Heart right ventricle (tissue), 16 donors: ENCODE measurements around the gene PDXK. TPM values are rescaled to one million over a fixed set of nuclear protein-coding genes. Genes with fewer than 3 reads are reported as not detected.

Experiments used
- ATAC-seq, 8 donors: fragments of 200-7000 bp; cut with Tn5 transposase; one replicate each; pipeline ENCODE4 v1.9.1; 2020; ENCODE audit warnings: mild to moderate bottlenecking in 8 of 8, moderate library complexity in 8 of 8, moderate number of reproducible peaks in 1 of 8
- DNase-seq, 2 donors: peaks; one replicate each; pipeline ENCODE4 v3.0.0-alpha.2; 2020
- H3K27ac ChIP-seq, 10 donors: fragments of 200-600 bp; sonication (generic) in 2 of 10; one replicate each; pipeline versions ENCODE4 v1.5.0 to v1.8.0; 2020 to 2022; ENCODE audit warnings: mild to moderate bottlenecking in 3 of 10
- H3K27me3 ChIP-seq, 7 donors: fragments of 200-600 bp; one replicate each; pipeline ENCODE4 v1.8.0; 2021 to 2022; ENCODE audit warnings: mild to moderate bottlenecking in 2 of 7
- H3K36me3 ChIP-seq, 9 donors: fragments of 200-600 bp; sonication (generic) in 1 of 9; one replicate each; pipeline versions ENCODE4 v1.5.0 to v1.8.0; 2020 to 2022; ENCODE audit warnings: mild to moderate bottlenecking in 2 of 9
- H3K4me1 ChIP-seq, 9 donors: fragments of 200-600 bp; sonication (generic) in 1 of 9; one replicate each; pipeline versions ENCODE4 v1.5.0 to v1.8.0; 2020 to 2022; ENCODE audit warnings: mild to moderate bottlenecking in 4 of 9
- H3K4me3 ChIP-seq, 10 donors: fragments of 200-600 bp; sonication (generic) in 2 of 10; one replicate each; pipeline versions ENCODE4 v1.5.0 to v1.8.0; 2020 to 2022; ENCODE audit warnings: mild to moderate bottlenecking in 7 of 10, moderate library complexity in 2 of 10
- H3K9me3 ChIP-seq, 11 donors: fragments of 200-600 bp in 10 of 11; sonication (generic) in 2 of 11; one replicate each; pipeline versions ENCODE4 v1.5.0 to v1.8.0; 2013 to 2022; ENCODE audit warnings: mild to moderate bottlenecking in 2 of 11, control low read depth in 1 of 11, moderate library complexity in 1 of 11
- WGBS, 2 donors: extraction: QIAGEN DNeasy Blood & Tissue Kit; methylation state at CpG; one replicate each; pipeline ENCODE4 v1.1.7; 2013; ENCODE audit warnings: inconsistent platforms in 1 of 2; 5-methylcytosine and 5-hydroxymethylcytosine counted together
- intact Hi-C, 10 donors: fragments of 100-400 bp; cut with DNase I; formaldehyde crosslinking; loops; one replicate each; pipeline versions ENCODE4 v1.11.1 to v1.14.2; 2022
- polyA plus RNA-seq, 2 donors: library from polyadenylated mRNA; stranded (reverse); fragments of 200-250 nt; gene quantifications; one replicate each; pipeline ENCODE4 v1.2.3, GENCODE V29; 2013
- total RNA-seq, 10 donors: library from RNA; stranded (reverse); fragmentation: NEBNext Ultra II Directional in 3 of 10; extraction: Animal tissue kit (Norgen Biotek cat#: 25700) in 3 of 10; gene quantifications; one replicate each; pipeline versions ENCODE4 v1.2.1 to v1.2.4, GENCODE V29; 2021 to 2023
- TF ChIP-seq, protein P1 (sequence below), 9 donors: fragments of 200-600 bp; sonication (generic) in 2 of 9; IDR thresholded peaks; one replicate each; pipeline versions ENCODE4 v1.5.0 to v1.8.0; 2021 to 2022; ENCODE audit warnings: antibody characterized with exemption in 9 of 9, mild to moderate bottlenecking in 5 of 9, moderate library complexity in 1 of 9
- donor health status: Arrhythmogenic right ventricular cardiomyopathy.
- donor health status: ischemic (EF 13 %, LVEDD 7.1; RV severe dilation, severe dysfunction).
- donor health status: healthy with polysubstance abuse.
- donor health status: DM: no; HTN: yes; CAD: no.
- donor health status: DM: no; HTN: no; CAD: no.
- donor health status: ischemic (EF 25% LVEDD 6.9; RV normal size, moderate dysfunction).
- donor health status: ischemic (EF 25% LVEDD 5.7; RV mildly dilated, moderate dysfunction).
- donor health status: healthy.
- donor health status: DM: yes; HTN: yes; CAD: no.
- donor health status: Ischemic cardiomyopathy.
- donor health status: ischemic (EF 35%, LVEDD 5.7; RV mildly dilated, moderate dysfunction).
- donor health status: nonischemic (EF 11% LVEDD 7.7; RV severe dilation, severe dysfunction).
- donor health status: DM: yes; HTN: yes; CAD: no.
- donor health status: PGD.
- donor health status: ischemic (EF 29% LVEDD 5.4; RV normal size, mild dysfunction).
- donor health status: nonischemic (EF 23%, LVEDD 6.1; RV moderate dilation, normal function).

PDXK gene
- total and polyA plus RNA-seq, 12 donors = 47.8 to 102 (median 73.0) TPM

DNA sequence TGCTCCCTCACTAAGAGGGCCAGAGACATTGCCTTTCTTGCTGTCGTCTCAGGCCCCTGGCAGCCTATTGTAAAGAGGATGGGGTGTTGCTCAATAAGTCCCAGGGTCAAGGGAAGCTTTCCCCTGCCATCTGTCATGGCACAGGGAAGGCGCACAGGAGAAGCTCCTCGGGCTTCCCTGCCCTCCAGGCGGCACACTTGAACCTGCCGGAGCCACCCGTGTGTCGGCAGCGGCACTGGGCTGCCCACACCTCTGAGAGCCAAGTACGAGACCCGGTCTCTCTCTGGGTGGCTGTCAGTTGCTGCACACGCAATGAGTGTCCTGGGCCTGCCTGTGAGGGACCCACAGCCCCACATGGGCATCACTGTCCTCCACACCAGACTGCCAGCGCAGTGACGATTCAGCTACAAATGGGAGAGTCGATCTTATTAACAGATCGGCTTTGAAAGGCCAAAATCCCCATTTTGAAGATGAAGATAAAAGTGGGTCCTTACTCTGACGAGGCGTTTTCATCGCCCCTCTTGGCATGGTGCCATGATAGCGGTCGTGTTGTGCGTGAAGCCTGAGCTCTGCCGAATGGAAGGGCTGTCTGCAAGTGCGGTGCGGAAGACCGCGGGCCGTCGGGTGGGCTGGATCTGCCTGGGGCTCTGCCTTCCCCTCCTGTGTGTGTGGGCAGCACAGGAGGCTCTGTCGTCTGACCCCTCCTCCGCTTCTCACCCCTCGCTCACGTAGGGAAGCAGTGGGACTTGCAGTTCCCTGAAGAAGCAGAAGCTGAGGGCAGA is 29.2 kb upstream of the PDXK start:
- H3K4me3 ChIP-seq = no peak overlapping the region
- intact Hi-C loops = loop anchor here in 1 of 10 donors (10.0 kb wide), 1 partner anchor 55 kb away; no protein-coding TSS in a partner anchor
- H3K9me3 ChIP-seq = no peaks in the 10 kb centered on the region
- TF ChIP-seq, protein P1, sequence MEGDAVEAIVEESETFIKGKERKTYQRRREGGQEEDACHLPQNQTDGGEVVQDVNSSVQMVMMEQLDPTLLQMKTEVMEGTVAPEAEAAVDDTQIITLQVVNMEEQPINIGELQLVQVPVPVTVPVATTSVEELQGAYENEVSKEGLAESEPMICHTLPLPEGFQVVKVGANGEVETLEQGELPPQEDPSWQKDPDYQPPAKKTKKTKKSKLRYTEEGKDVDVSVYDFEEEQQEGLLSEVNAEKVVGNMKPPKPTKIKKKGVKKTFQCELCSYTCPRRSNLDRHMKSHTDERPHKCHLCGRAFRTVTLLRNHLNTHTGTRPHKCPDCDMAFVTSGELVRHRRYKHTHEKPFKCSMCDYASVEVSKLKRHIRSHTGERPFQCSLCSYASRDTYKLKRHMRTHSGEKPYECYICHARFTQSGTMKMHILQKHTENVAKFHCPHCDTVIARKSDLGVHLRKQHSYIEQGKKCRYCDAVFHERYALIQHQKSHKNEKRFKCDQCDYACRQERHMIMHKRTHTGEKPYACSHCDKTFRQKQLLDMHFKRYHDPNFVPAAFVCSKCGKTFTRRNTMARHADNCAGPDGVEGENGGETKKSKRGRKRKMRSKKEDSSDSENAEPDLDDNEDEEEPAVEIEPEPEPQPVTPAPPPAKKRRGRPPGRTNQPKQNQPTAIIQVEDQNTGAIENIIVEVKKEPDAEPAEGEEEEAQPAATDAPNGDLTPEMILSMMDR (IDR thresholded peaks at IDR 0.05) = no peak
- WGBS, 2 donors = 91 to 94% methylated on average over 32 of the region's 32 CpGs
- ATAC-seq (no peak), DNase-seq (no peak)
- no peaks in the 10 kb centered on the region for H3K27me3 ChIP-seq
- peaks cover 0 to 100% (median 75%) of the 10 kb centered on the region in 9 donors for H3K36me3 ChIP-seq
- no peak overlapping the region for H3K27ac ChIP-seq
- H3K4me1 ChIP-seq = peaks cover 0 to 14% (median 0%) of the 10 kb centered on the region in 9 donors

DNA sequence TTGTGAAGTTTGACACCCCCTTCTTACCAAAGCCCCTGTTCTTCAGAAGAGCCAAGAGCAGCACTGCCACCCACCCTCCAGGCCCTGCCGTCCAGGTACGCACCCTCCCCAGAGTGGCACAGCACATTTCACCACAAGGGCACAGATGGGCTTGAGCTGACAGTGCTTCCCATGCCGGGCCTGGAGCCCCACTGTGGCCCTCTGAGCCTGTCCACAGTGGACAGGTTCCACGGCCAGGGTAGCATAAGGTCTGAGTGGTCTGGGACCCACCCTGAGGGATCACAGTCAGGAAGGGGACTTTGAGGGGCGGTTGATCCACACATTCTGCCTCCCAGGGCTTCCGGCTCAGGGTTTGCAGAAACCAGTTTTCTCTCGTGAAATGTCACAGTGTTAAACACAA is 28.6 kb upstream of the PDXK start:
- Histone ChIP-seq H3K27ac (no peak overlapping the region), H3K36me3 (peaks cover 0 to 100% (median 69%) of the 10 kb centered on the region in 9 donors), H3K4me3 (no peak overlapping the region), H3K9me3 (no peaks in the 10 kb centered on the region), H3K27me3 (no peaks in the 10 kb centered on the region), H3K4me1 (peaks cover 0 to 14% (median 0%) of the 10 kb centered on the region in 9 donors)
- intact Hi-C loops = no loop called here
- ATAC-seq = no peak
- no peak for DNase-seq
- TF ChIP-seq, protein P1 (IDR thresholded peaks at IDR 0.05) = no peak
- 94 to 96% methylated on average over 7 of the region's 7 CpGs for WGBS, 2 donors

DNA sequence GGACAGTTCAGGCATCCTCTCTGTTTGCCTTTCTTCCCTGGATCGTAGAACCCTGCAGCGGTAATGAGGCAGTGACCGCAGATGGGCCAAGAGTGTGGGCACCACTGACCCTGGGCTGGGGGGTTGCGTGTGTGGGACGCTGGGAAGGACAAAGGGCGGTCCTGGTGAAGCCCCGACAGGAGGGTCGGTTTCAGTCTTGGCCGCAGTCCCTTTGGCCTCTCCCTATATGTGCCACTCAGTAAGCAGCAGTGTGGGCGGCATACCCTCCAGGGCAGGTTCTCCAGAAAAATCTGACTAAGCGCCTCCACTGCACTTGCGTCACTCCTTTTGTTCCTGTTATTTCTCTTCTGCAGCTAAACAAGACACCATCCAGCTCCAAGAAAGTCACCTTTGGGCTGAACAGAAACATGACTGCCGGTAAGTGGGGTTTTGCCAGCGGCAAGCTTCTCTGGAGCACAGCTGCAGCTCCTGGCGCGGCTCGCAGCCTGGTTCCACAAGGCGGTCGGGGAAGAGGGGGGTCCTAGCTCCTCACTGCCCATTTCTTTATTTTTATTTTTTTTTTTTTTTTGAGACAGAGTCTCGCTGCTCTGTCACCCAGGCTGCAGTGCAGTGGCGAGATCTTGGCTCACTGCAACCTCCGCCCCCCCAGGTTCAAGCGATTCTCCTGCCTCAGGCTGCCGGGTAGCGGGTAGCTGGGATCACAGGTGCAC is 27.7 kb upstream of the PDXK start:
- peaks cover 0 to 100% (median 60%) of the 10 kb centered on the region in 9 donors for H3K36me3 ChIP-seq

DNA sequence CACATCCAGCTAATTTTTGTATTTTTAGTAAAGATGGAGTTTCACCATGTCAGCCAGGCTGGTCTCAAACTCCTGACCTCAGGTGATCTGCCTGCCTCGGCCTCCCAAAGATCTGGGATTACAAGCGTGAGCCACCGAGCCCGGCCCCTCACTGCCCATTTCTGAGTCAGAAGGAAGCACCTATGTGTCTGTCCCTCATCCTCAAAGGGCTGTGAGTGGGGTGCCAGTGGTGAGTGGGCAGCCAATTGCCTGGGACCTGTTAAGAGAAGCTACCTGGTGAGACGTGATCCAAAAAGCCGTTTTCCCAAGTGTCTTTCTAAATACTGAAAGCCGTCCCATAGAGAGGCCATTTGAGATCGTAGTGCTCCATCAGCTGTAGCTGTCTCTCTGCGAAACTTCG is 27.1 kb upstream of the PDXK start:
- DNase-seq (no peak), ATAC-seq (no peak)
- Histone ChIP-seq H3K27ac (no peak overlapping the region), H3K27me3 (no peaks in the 10 kb centered on the region), H3K9me3 (no peaks in the 10 kb centered on the region), H3K4me3 (no peak overlapping the region), H3K4me1 (peaks cover 0 to 14% (median 0%) of the 10 kb centered on the region in 9 donors), H3K36me3 (peaks cover 0 to 100% (median 55%) of the 10 kb centered on the region in 9 donors)
- intact Hi-C loops = no loop called here
- WGBS, 2 donors = 93 to 97% methylated on average over 10 of the region's 10 CpGs
- TF ChIP-seq, protein P1 (IDR thresholded peaks at IDR 0.05) = no peak

More for the DNA sequence above, 27.7 kb upstream of the PDXK start:
- H3K4me1 ChIP-seq = peaks cover 0 to 14% (median 0%) of the 10 kb centered on the region in 9 donors
- ATAC-seq = no peak
- no peak for DNase-seq
- TF ChIP-seq, protein P1 (IDR thresholded peaks at IDR 0.05) = no peak
- H3K27me3 ChIP-seq = no peaks in the 10 kb centered on the region
- no peak overlapping the region for H3K27ac ChIP-seq
- intact Hi-C loops = no loop called here
- WGBS, 2 donors = 97% methylated on average over 25 of the region's 25 CpGs
- no peak overlapping the region for H3K4me3 ChIP-seq
- H3K9me3 ChIP-seq = no peaks in the 10 kb centered on the region
